ENCODE data around the gene MLLT6. TPM values are rescaled to one million over a fixed set of nuclear protein-coding genes. Genes with fewer than 3 reads are reported as not detected.
A peak's percentile ranks its signal among the peaks of the same experiment; 100 is the strongest.

The MLLT6 gene
- total RNA-seq, 1 experiment from 2014 or later: 48.0 TPM

GRCh38 chr17:38659415-38659814 is 45.7 kb upstream of the MLLT6 start:
- H3K4me1 Mint-ChIP-seq: peaks cover 43% of the 10 kb centered on the region
- no peaks in the 10 kb centered on the region for H3K9me3 Mint-ChIP-seq
- no peak overlapping the region for H3K4me3 Mint-ChIP-seq
- DNase-seq (ENCODE audit: low spot score): no peak
- ChIA-PET POLR2A (interaction anchor here (1.4 kb wide), 1 partner anchor 42 kb away, joined by 4 read pairs; no protein-coding TSS in a partner anchor), CTCF (interaction anchor here (1.2 to 28.2 kb wide), 3 partner anchors 62 to 115 kb away, joined by 4 to 727 read pairs (median 4); partner anchors contain the start of gene SRCIN1)
- H3K36me3 Mint-ChIP-seq: no peaks in the 10 kb centered on the region
- H3K27ac Mint-ChIP-seq: no peak overlapping the region
- H3K27me3 Mint-ChIP-seq (ENCODE audit: low read depth): peaks cover 34% of the 10 kb centered on the region
- no peak for ATAC-seq
- TF ChIP-seq RELA (CRISPR knock-in tag; IDR thresholded peaks at IDR 0.05; ENCODE audit: borderline replicate concordance) (no peak), ZNF423 (CRISPR knock-in tag; IDR thresholded peaks at IDR 0.05) (no peak), EMX1 (CRISPR knock-in tag; IDR thresholded peaks at IDR 0.05) (no peak), ZNF138 (CRISPR knock-in tag; conservative IDR thresholded peaks at IDR 0.05) (no peak), TEAD4 (CRISPR knock-in tag; IDR thresholded peaks at IDR 0.05) (no peak), NR2C2 (CRISPR knock-in tag; IDR thresholded peaks at IDR 0.05) (no peak), CTCF (IDR thresholded peaks at IDR 0.05) (no peak), E2F5 (CRISPR knock-in tag; IDR thresholded peaks at IDR 0.05) (no peak), ZNF263 (CRISPR knock-in tag; IDR thresholded peaks at IDR 0.05; ENCODE audit: low read depth) (no peak), ZNF512 (CRISPR knock-in tag; IDR thresholded peaks at IDR 0.05; ENCODE audit: borderline replicate concordance) (no peak), ELF4 (CRISPR knock-in tag; IDR thresholded peaks at IDR 0.05; ENCODE audit: low read depth) (no peak), CREB1 (CRISPR knock-in tag; IDR thresholded peaks at IDR 0.05) (no peak), MLX (CRISPR knock-in tag; IDR thresholded peaks at IDR 0.05) (no peak)

- Mint-ChIP-seq H3K27ac (no peak overlapping the region), H3K36me3 (no peaks in the 10 kb centered on the region)
- CTCF ChIA-PET: interaction anchor here (0.8 to 28.2 kb wide), 9 partner anchors 9 to 150 kb away, joined by 3 to 727 read pairs (median 4); partner anchors contain the start of gene SRCIN1
Measured at GRCh38 chr17:38660097-38661025, 44.7 kb upstream of the MLLT6 start.

GRCh38 chr17:38663125-38663751 is 41.8 kb upstream of the MLLT6 start:
- Mint-ChIP-seq H3K27ac (no peak overlapping the region), H3K4me1 (peaks cover 28% of the 10 kb centered on the region), H3K27me3 (ENCODE audit: low read depth) (peaks cover 32% of the 10 kb centered on the region), H3K9me3 (no peaks in the 10 kb centered on the region), H3K36me3 (no peaks in the 10 kb centered on the region), H3K4me3 (no peak overlapping the region)
- DNase-seq (ENCODE audit: low spot score): peak; percentile 95
- ChIA-PET CTCF (interaction anchor here (0.5 to 28.2 kb wide), 56 partner anchors 9 to 341 kb away, joined by 3 to 727 read pairs (median 6); partner anchors contain the start of genes CISD3 and SRCIN1), POLR2A (interaction anchor here (0.5 to 1.1 kb wide), 6 partner anchors 14 to 104 kb away, joined by 3 to 4 read pairs (median 3); no protein-coding TSS in a partner anchor)
- ATAC-seq: peak; percentile 98
- TF ChIP-seq MAX (CRISPR knock-in tag; IDR thresholded peaks at IDR 0.05) (peak; percentile 47; the same call in 1 of the 2 replicates), CBFB (CRISPR knock-in tag; IDR thresholded peaks at IDR 0.05; ENCODE audit: low read depth) (0 out of 2 replicates have a peak, but pooled peaks have one; percentile 23), ZBTB43 (CRISPR knock-in tag; IDR thresholded peaks at IDR 0.05) (peak; percentile 81; the same call in 1 of the 2 replicates), ZNF232 (CRISPR knock-in tag; IDR thresholded peaks at IDR 0.05) (0 out of 2 replicates have a peak, but pooled peaks have one; percentile 28), ESRRA (CRISPR knock-in tag; IDR thresholded peaks at IDR 0.05; ENCODE audit: borderline replicate concordance) (no peak), NFYB (CRISPR knock-in tag; conservative IDR thresholded peaks at IDR 0.05; ENCODE audit: low read depth) (no peak), ZNF121 (CRISPR knock-in tag; IDR thresholded peaks at IDR 0.05) (0 out of 2 replicates have a peak, but pooled peaks have one; percentile 3), SP1 (CRISPR knock-in tag; conservative IDR thresholded peaks at IDR 0.05) (peak; percentile 65)

More at GRCh38 chr17:38660097-38661025, 44.7 kb upstream of the MLLT6 start:
- peaks cover 41% of the 10 kb centered on the region for H3K4me1 Mint-ChIP-seq
- no peak overlapping the region for H3K4me3 Mint-ChIP-seq
- DNase-seq (ENCODE audit: low spot score) (no peak), ATAC-seq (no peak)
- POLR2A ChIA-PET: no interaction called here
- peaks cover 28% of the 10 kb centered on the region for H3K27me3 Mint-ChIP-seq (ENCODE audit: low read depth)
- no peaks in the 10 kb centered on the region for H3K9me3 Mint-ChIP-seq
- no peak for TF ChIP-seq EMX1 (CRISPR knock-in tag; IDR thresholded peaks at IDR 0.05)
